ENCODE data around the gene AMBRA1. TPM values are rescaled to one million over a fixed set of nuclear protein-coding genes. Genes with fewer than 3 reads are reported as not detected.
A peak's percentile ranks its signal among the peaks of the same experiment; 100 is the strongest.

The AMBRA1 gene
- total RNA-seq, 1 donor, result 29.1 TPM

- H3K4me1 ChIP-seq (ENCODE audit: insufficient read depth, low read length), result peaks cover 37% of the 10 kb centered on the region
- no peaks in the 10 kb centered on the region for H3K9me3 ChIP-seq (ENCODE audit: low read depth, low read length)
- no peak overlapping the region for H3K4me3 ChIP-seq (ENCODE audit: low read length)
- no peaks in the 10 kb centered on the region for H3K27me3 ChIP-seq (ENCODE audit: insufficient read depth, low read length)
These were observed 25.0 kb upstream of the AMBRA1 start for GRCh38 chr11:46618837-46619236.

- Histone ChIP-seq H3K9me3 (ENCODE audit: low read depth, low read length) (no peaks in the 10 kb centered on the region), H3K4me3 (ENCODE audit: low read length) (peak overlapping the region; percentile 86), H3K27me3 (ENCODE audit: insufficient read depth, low read length) (no peaks in the 10 kb centered on the region), H3K4me1 (ENCODE audit: insufficient read depth, low read length) (peaks cover 37% of the 10 kb centered on the region)
These were observed 24.1 kb upstream of the AMBRA1 start for GRCh38 chr11:46617972-46618314.

GRCh38 chr11:46617134-46617971 lies 23.5 kb upstream of the AMBRA1 start, which contains the start of the genes ATG13 and HARBI1:
TSS of gene ATG13 (plus strand) at chr11:46617553. CDS start at chr11:46644292, 26,739 bp downstream.
TSS of gene HARBI1 (minus strand) at chr11:46617227. CDS start at chr11:46616237, 990 bp downstream.
- Histone ChIP-seq H3K27me3 (ENCODE audit: insufficient read depth, low read length) (no peaks in the 10 kb centered on the region), H3K4me1 (ENCODE audit: insufficient read depth, low read length) (peaks cover 37% of the 10 kb centered on the region), H3K4me3 (ENCODE audit: low read length) (peak within 1 kb of the TSS; percentile 86), H3K9me3 (ENCODE audit: low read depth, low read length) (no peaks in the 10 kb centered on the region)

DNA sequence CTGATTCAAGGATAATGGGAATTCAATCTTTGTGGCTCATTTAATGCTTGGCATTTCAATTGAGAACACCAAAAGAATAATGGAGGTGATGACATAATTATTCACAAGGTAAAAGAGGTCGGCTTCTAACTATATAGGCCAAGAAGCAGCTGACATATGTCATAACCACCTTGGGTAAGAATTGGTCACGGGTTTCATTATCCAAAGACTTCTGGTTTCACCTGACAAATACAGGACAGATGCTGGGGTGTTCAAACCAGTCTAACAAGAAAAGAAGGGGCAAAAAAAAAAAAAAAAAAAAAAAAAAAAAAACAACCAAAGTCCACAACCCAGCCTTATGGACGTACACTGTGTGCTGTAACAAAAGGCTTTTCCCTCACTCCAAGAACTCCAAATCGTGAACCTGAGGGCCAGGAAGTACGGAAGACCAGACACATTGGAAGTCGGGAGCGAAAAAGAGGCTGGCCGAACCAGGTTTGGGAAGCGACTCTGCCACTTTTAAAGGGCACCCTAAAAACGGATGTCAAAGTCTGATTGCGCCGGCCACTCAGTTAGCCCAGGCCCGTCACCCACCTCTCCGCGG lies 22.8 kb upstream of the AMBRA1 start:
- Histone ChIP-seq H3K4me1 (ENCODE audit: insufficient read depth, low read length) (peaks cover 37% of the 10 kb centered on the region), H3K27me3 (ENCODE audit: insufficient read depth, low read length) (no peaks in the 10 kb centered on the region), H3K4me3 (ENCODE audit: low read length) (peak overlapping the region; percentile 86), H3K9me3 (ENCODE audit: low read depth, low read length) (no peaks in the 10 kb centered on the region)

GRCh38 chr11:46615756-46616155 lies 21.9 kb upstream of the AMBRA1 start:
- no peak overlapping the region for H3K4me3 ChIP-seq (ENCODE audit: low read length)
- H3K27me3 ChIP-seq (ENCODE audit: insufficient read depth, low read length), result no peaks in the 10 kb centered on the region
- H3K4me1 ChIP-seq (ENCODE audit: insufficient read depth, low read length), result peaks cover 37% of the 10 kb centered on the region
- no peaks in the 10 kb centered on the region for H3K9me3 ChIP-seq (ENCODE audit: low read depth, low read length)

DNA sequence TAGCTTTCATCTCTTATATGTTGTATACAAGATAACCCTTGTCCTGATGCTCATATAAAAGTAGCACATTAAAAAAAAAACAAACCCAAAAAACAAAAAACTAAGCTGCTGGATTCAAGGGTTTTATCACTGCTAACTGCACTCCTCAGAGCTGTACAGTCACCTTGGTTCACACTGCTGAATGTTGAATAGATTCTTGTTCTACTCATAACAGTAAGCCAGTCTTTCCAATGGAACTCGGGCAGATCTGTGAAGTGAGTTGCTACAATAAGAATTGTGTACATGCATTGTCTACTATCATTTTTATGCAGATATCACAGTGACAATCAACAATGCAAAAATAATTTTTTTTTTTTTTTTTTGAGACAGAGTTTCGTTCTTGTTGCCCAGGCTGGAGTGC lies 18.5 kb upstream of the AMBRA1 start:
- no peaks in the 10 kb centered on the region for H3K9me3 ChIP-seq (ENCODE audit: low read depth, low read length)
- no peak overlapping the region for H3K4me3 ChIP-seq (ENCODE audit: low read length)
- H3K4me1 ChIP-seq (ENCODE audit: insufficient read depth, low read length), result peaks cover 15% of the 10 kb centered on the region
- no peaks in the 10 kb centered on the region for H3K27me3 ChIP-seq (ENCODE audit: insufficient read depth, low read length)

GRCh38 chr11:46611526-46612304 lies 17.9 kb upstream of the AMBRA1 start:
- Histone ChIP-seq H3K27me3 (ENCODE audit: insufficient read depth, low read length) (no peaks in the 10 kb centered on the region), H3K4me1 (ENCODE audit: insufficient read depth, low read length) (peaks cover 14% of the 10 kb centered on the region), H3K4me3 (ENCODE audit: low read length) (no peak overlapping the region), H3K9me3 (ENCODE audit: low read depth, low read length) (no peaks in the 10 kb centered on the region)

GRCh38 chr11:46609386-46609785 lies 15.6 kb upstream of the AMBRA1 start:
- no peak overlapping the region for H3K4me3 ChIP-seq (ENCODE audit: low read length)
- no peaks in the 10 kb centered on the region for H3K9me3 ChIP-seq (ENCODE audit: low read depth, low read length)
- no peaks in the 10 kb centered on the region for H3K27me3 ChIP-seq (ENCODE audit: insufficient read depth, low read length)
- H3K4me1 ChIP-seq (ENCODE audit: insufficient read depth, low read length), result no peaks in the 10 kb centered on the region

GRCh38 chr11:46607516-46607915 lies 13.7 kb upstream of the AMBRA1 start:
- no peaks in the 10 kb centered on the region for H3K27me3 ChIP-seq (ENCODE audit: insufficient read depth, low read length)
- H3K4me1 ChIP-seq (ENCODE audit: insufficient read depth, low read length), result no peaks in the 10 kb centered on the region
- no peaks in the 10 kb centered on the region for H3K9me3 ChIP-seq (ENCODE audit: low read depth, low read length)
- H3K4me3 ChIP-seq (ENCODE audit: low read length), result no peak overlapping the region

- H3K4me1 ChIP-seq (ENCODE audit: insufficient read depth, low read length), result no peaks in the 10 kb centered on the region
- no peaks in the 10 kb centered on the region for H3K27me3 ChIP-seq (ENCODE audit: insufficient read depth, low read length)
- no peaks in the 10 kb centered on the region for H3K9me3 ChIP-seq (ENCODE audit: low read depth, low read length)
- H3K4me3 ChIP-seq (ENCODE audit: low read length), result no peak overlapping the region
These were observed 11.0 kb upstream of the AMBRA1 start for GRCh38 chr11:46604796-46605195.

DNA sequence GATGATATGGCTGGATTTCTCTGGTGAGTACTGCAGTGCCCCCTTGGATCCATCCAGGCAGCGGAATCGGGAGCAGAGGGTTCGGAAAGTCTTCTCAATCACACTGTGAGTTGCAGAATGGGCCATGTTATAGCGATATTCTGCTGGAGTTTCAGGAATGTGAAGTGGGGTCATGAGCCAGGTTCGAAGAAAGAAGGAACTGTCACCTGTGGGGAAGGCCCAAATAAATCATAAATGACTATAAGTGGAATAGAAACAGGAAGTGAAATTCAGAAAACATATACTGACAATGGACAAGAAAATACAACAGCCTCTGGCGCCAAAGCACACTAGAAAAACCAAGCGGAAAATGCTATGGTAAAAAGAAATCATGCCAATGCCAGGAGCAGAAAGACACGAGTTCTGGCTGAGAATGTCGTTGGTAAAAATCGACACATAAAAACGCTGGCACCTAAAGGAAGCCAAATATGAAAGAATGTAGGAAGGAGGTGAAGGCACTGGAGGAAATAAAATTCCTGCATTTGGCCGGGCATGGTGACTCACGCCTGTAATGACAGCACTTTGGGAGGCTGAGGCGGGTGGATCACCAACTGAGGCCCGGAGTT lies 10.0 kb upstream of the AMBRA1 start:
- H3K4me3 ChIP-seq (ENCODE audit: low read length), result no peak overlapping the region
- no peaks in the 10 kb centered on the region for H3K9me3 ChIP-seq (ENCODE audit: low read depth, low read length)
- H3K27me3 ChIP-seq (ENCODE audit: insufficient read depth, low read length), result no peaks in the 10 kb centered on the region
- H3K4me1 ChIP-seq (ENCODE audit: insufficient read depth, low read length), result no peaks in the 10 kb centered on the region

DNA sequence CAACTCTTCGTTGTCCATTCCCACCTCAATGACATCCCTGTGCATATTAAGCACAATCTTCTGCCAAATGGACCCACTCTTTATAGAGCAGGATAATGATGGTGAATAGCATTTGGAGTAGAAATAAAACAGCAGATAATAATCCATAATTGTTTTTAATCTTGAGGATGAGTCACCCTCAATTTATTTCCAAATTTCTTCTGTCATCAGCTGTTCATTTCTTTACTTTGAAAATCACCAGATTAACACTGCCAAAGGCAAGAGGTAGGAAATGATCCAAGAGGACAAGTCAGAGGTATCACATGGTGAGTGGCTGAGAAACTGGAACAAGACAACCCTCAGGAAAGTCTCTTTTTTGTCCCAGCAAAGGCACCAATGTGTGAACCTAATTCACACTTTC lies 7.3 kb upstream of the AMBRA1 start:
- Histone ChIP-seq H3K27me3 (ENCODE audit: insufficient read depth, low read length) (no peaks in the 10 kb centered on the region), H3K4me1 (ENCODE audit: insufficient read depth, low read length) (no peaks in the 10 kb centered on the region), H3K9me3 (ENCODE audit: low read depth, low read length) (no peaks in the 10 kb centered on the region), H3K4me3 (ENCODE audit: low read length) (no peak overlapping the region)

GRCh38 chr11:46600194-46600960 lies 6.6 kb upstream of the AMBRA1 start:
- no peaks in the 10 kb centered on the region for H3K4me1 ChIP-seq (ENCODE audit: insufficient read depth, low read length)
- H3K4me3 ChIP-seq (ENCODE audit: low read length), result no peak overlapping the region
- no peaks in the 10 kb centered on the region for H3K9me3 ChIP-seq (ENCODE audit: low read depth, low read length)
- H3K27me3 ChIP-seq (ENCODE audit: insufficient read depth, low read length), result no peaks in the 10 kb centered on the region
